Memory B cell (primary cell): ENCODE results near the gene TRAPPC12.
"Not testable (repeated sequence)": the region's sequence is repeated elsewhere in the genome, so short reads cannot be mapped to it uniquely, and the experiment has no call there.

ENCODE experiments used
- ATAC-seq: fragments of 150-1000 bp; cut with Tn5 transposase; 2 replicates; pipeline ENCODE4 v1.10.0; 2021; ENCODE audit warnings: low read depth, mild to moderate bottlenecking, moderate library complexity
- DNase-seq, 2 donors: peaks; one replicate each; pipeline ENCODE4 v3.0.0; 2022; ENCODE audit warnings: low spot score in 2 of 2
- H3K27ac Mint-ChIP-seq: one replicate; pipeline ENCODE4 v1.8.0; 2022; ENCODE audit warnings: mild to moderate bottlenecking, moderate library complexity, mixed read lengths
- H3K27me3 Mint-ChIP-seq: one replicate; pipeline ENCODE4 v1.8.0; 2022; ENCODE audit warnings: mixed read lengths
- H3K36me3 Mint-ChIP-seq: one replicate; pipeline ENCODE4 v1.8.0; 2022; ENCODE audit warnings: mild to moderate bottlenecking, mixed read lengths
- H3K4me1 Mint-ChIP-seq: one replicate; pipeline ENCODE4 v1.8.0; 2022; ENCODE audit warnings: mixed read lengths
- H3K4me3 Mint-ChIP-seq: one replicate; pipeline ENCODE4 v1.8.0; 2022; ENCODE audit warnings: mild to moderate bottlenecking, moderate library complexity, mixed read lengths
- H3K9me3 Mint-ChIP-seq: one replicate; pipeline ENCODE4 v1.8.0; 2022; ENCODE audit warnings: mixed read lengths

TRAPPC12 gene

DNA sequence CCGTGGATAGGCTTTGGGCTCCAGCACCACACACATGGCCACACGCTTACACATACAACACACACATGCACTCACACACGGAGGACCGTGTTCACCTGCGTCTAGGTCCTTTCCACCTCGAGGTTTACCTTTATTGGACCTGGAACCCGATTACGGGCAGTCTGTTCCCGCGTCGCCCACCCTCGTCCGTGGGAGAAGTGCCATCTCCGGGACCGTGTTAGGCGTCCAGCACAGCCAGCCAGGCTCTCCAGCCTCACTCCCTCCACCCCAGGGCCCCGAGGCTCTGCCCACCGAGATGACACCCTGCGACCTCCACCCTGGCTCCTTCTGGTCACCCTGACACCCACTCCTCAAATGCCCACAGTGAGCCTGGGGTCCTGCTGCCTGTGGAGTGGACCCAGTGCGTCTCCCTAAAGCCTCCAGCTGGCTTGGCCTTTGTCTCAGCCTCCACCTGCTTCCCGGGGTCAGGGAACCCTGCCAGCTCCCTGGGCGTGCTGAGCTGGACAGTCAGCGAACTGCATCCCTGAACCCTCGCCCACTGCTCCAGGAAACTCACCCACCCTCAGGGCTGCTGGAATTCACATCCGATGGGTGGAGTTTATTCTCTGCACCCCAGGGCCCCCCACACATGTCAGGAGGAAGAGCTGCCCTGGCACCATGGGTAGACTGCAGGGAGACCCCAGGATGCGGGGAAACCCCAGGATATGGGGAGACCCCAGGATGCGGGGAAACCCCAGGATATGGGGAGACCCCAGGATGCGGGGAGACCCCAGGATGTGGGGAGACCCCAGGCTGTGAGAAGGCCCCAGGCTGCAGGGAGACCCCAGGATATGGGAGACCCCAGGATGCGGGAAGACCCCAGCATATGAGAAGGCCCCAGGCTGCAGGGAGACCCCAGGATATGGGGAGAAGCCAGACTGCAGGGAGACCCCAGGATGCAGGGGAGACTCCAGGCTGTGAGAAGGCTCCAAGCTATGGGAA is 106.8 kb downstream of the TRAPPC12 start:
- ATAC-seq (no peak), DNase-seq (no peak)
- no peaks in the 10 kb centered on the region for H3K9me3 Mint-ChIP-seq
- no peaks in the 10 kb centered on the region for H3K27me3 Mint-ChIP-seq
- H3K27ac Mint-ChIP-seq = no peak overlapping the region
- H3K36me3 Mint-ChIP-seq = peaks cover 11% of the 10 kb centered on the region
- peaks cover 2% of the 10 kb centered on the region for H3K4me1 Mint-ChIP-seq
- H3K4me3 Mint-ChIP-seq = no peak overlapping the region

DNA sequence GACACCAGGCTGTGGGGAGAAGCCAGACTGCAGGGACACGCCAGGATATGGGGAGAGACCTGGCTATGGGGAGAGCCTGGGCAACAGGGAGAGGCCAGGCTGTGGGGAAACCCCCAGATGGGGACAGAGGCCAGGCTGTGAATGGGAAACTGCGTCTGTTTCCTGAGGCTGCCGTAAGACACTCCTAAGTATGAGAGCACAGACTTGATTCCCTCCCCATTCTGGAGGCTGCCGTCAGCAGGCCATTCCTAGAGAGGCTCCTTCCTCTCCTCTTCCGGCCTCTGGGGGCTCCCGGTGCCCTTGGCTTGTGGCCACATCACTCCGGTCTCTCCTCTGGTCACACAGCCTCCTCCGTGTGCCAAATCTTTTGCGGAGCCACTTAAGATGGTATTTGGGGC is 107.5 kb downstream of the TRAPPC12 start:
- ATAC-seq = no peak
- H3K27me3 Mint-ChIP-seq = no peaks in the 10 kb centered on the region

DNA sequence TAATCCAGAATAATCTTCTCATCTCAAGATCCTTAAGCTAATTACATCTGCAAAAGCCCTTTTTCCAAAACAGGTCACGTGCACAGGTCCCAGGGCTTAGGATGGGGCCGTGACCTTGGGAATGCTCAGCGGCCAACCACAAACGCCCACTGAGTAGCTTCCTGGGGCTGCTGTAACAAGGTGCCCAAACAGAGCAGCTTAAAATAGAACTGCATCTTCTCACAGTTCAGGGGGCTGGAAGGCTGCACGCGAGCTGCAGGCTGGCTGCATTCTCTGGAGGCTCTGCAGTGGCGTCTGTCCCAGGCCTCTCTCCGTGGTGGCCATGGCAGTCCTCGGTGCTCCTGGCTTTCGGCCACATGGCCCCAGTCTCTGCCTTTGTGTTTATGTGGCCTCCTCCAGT is 107.9 kb downstream of the TRAPPC12 start:
- H3K4me1 Mint-ChIP-seq = peaks cover 2% of the 10 kb centered on the region
- H3K9me3 Mint-ChIP-seq = no peaks in the 10 kb centered on the region
- H3K36me3 Mint-ChIP-seq = peaks cover 9% of the 10 kb centered on the region
- DNase-seq = no peak
- H3K27ac Mint-ChIP-seq = no peak overlapping the region
- ATAC-seq = no peak
- H3K4me3 Mint-ChIP-seq = no peak overlapping the region
- H3K27me3 Mint-ChIP-seq = no peaks in the 10 kb centered on the region

More for the DNA sequence above, 107.5 kb downstream of the TRAPPC12 start:
- no peak for DNase-seq
- no peaks in the 10 kb centered on the region for H3K9me3 Mint-ChIP-seq
- peaks cover 9% of the 10 kb centered on the region for H3K36me3 Mint-ChIP-seq
- no peak overlapping the region for H3K27ac Mint-ChIP-seq
- no peak overlapping the region for H3K4me3 Mint-ChIP-seq
- H3K4me1 Mint-ChIP-seq = peaks cover 2% of the 10 kb centered on the region

DNA sequence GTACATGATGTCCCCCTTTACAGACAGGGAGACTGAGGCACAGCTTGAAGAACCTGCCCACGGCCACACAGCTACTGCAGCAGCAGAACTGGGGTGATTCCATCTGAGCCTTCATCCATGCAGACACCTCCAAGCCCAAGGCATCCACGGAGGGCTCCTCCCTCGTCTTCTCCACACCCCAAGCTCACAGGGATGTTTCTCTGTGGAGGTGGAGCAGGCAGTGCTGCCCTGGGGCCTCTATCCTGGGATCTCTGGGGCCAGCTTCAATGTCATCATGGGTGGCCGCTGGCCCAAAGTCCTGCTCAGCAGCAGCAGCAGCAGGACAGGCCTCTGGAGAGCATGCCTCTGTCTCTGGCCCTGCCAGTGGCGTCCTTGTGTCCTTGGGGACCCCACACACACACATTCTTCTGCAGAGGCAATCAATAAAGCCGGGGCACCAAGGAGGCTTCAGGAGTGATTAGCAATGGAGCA is 108.6 kb downstream of the TRAPPC12 start:
- peaks cover 2% of the 10 kb centered on the region for H3K4me1 Mint-ChIP-seq
- ATAC-seq (no peak), DNase-seq (no peak)
- H3K4me3 Mint-ChIP-seq = no peak overlapping the region
- H3K36me3 Mint-ChIP-seq = peaks cover 9% of the 10 kb centered on the region
- H3K27ac Mint-ChIP-seq = no peak overlapping the region
- no peaks in the 10 kb centered on the region for H3K9me3 Mint-ChIP-seq
- no peaks in the 10 kb centered on the region for H3K27me3 Mint-ChIP-seq

DNA sequence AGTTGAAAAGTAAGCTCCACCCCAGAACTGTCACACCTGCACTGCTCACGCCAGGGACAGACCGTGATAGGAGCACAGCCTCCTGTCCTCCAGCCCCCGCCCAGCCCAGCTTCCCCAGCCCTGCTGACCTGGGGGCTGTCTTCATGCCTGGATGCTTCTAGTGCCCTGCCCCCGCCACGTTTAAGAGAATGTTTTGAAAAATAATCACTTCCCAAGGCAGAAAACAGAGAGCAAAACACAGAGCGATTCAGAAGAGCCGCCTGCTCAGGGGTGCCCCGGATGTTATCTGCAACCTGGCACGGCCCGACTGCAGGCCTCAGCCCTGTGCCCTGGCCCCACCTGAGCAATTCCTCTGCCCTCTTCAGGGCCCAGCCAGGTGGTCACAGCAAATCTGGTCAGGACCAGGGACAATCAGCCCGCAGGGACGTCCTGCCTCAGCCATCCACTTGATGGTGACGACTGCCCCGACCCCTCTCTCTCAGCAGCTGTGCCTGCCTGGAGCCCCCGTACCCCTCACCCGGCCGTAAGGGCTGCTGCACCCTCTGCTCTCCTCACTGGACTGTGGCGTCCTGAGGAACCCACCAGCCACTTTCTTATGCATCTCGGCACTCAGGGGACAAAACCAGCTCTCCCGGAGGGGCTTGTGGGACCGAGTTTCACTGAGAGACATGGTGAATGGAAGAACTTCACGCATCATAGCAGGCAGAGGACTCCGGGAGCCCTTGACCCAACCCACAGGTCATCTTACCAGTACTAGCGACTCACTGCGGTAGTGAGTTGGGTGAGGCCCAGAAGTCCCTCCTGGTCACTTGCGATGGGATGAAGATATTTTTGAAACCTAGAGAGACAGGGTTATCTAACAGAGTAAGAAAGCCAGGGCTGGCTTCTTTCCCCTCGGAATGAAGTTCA is 109.6 kb downstream of the TRAPPC12 start:
- no peak overlapping the region for H3K27ac Mint-ChIP-seq
- peaks cover 9% of the 10 kb centered on the region for H3K36me3 Mint-ChIP-seq
- no peak for ATAC-seq
- H3K27me3 Mint-ChIP-seq = no peaks in the 10 kb centered on the region
- H3K4me1 Mint-ChIP-seq = peaks cover 2% of the 10 kb centered on the region
- H3K4me3 Mint-ChIP-seq = no peak overlapping the region
- H3K9me3 Mint-ChIP-seq = no peaks in the 10 kb centered on the region
- DNase-seq = no peak

DNA sequence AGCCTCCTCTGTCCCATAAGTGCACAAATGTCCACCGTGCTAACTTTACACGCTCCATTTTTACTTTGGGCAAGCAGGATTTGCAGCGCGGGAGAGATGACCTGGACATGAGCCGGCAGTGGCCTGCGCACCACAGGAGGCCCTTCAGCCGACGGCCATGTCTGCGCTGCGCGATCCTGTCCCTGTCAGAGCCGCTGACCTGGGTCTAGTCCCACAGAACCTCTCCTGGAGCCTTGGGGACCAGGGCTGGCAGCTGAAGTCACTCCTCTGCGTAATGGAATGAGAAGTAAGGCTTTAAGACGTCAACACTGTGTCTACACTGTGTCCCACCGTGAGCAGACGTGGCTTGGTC is 110.2 kb downstream of the TRAPPC12 start:
- DNase-seq (no peak), ATAC-seq (no peak)
- peaks cover 6% of the 10 kb centered on the region for H3K36me3 Mint-ChIP-seq
- no peaks in the 10 kb centered on the region for H3K9me3 Mint-ChIP-seq
- H3K4me3 Mint-ChIP-seq = no peak overlapping the region
- peaks cover 2% of the 10 kb centered on the region for H3K4me1 Mint-ChIP-seq
- no peak overlapping the region for H3K27ac Mint-ChIP-seq
- H3K27me3 Mint-ChIP-seq = no peaks in the 10 kb centered on the region

DNA sequence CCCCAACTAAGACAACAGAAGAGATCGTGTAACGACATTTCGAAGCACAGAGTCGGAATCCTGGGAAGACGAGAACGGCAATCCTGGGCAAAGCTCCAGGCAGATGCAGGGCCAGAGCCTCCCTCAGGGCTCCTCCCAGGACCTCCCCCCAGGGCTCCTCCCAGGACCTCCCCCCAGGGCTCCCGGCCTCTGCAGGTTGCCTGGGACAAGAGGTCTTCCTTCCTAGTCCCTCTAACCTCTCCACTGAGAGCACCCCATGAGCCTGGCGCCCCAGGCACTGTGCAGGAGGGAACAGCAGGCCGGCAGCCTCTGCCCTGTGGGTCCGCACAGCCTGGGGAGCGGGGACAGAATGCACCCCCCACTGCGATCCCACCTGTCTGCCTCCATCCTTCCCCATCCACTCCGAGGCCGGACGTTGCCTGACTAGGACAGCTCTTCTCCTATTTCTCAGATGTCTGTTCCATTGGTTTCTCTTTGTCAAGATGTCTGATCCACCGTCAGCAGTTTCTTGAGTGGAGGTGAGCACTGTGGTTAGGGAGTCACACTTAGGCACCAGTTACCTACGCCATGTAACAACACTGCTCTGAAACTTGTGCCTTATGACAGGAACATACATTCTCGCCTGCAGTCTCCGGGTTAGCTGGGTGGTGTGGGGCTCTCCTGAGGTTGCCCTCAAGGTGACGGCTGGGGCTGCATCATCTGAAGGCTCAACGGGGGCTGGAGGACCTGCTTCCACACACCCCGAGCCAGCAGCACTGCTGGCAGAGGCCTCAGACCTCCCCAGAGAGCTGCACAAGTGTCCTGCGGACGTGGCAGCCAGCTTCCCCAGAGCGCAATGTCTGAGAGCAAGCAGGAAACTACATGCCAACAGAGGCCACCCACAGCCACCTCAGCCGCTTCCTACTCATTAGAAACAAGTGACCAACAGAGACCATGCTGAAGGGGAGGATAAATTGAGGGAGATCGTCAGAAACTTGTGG is 111.0 kb downstream of the TRAPPC12 start:
- Mint-ChIP-seq H3K27ac (no peak overlapping the region), H3K4me1 (peaks cover 2% of the 10 kb centered on the region), H3K36me3 (peaks cover 9% of the 10 kb centered on the region), H3K27me3 (no peaks in the 10 kb centered on the region), H3K4me3 (no peak overlapping the region), H3K9me3 (no peaks in the 10 kb centered on the region)
- ATAC-seq (no peak), DNase-seq (no peak)

DNA sequence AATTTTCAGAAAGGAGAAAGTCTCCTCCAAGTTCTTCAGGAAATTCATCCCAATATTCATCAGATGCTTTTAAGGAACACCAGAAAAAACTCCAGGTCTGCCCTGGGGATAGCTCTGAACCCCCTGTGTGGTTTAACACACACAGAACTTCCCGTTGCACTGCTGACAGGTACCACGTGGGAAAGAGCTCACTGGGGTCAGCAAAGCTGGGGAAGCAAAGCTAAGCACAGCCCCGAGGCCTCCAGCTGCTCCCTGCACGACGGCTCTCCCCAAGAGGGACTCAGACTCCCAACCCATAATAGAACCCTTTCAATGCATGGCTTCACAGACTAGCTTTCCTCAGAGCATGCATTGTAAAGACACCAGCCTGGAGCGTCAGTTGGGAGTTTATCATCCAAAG is 111.8 kb downstream of the TRAPPC12 start:
- H3K36me3 Mint-ChIP-seq = peaks cover 7% of the 10 kb centered on the region
- H3K27me3 Mint-ChIP-seq = no peaks in the 10 kb centered on the region
- H3K4me1 Mint-ChIP-seq = peaks cover 2% of the 10 kb centered on the region

DNA sequence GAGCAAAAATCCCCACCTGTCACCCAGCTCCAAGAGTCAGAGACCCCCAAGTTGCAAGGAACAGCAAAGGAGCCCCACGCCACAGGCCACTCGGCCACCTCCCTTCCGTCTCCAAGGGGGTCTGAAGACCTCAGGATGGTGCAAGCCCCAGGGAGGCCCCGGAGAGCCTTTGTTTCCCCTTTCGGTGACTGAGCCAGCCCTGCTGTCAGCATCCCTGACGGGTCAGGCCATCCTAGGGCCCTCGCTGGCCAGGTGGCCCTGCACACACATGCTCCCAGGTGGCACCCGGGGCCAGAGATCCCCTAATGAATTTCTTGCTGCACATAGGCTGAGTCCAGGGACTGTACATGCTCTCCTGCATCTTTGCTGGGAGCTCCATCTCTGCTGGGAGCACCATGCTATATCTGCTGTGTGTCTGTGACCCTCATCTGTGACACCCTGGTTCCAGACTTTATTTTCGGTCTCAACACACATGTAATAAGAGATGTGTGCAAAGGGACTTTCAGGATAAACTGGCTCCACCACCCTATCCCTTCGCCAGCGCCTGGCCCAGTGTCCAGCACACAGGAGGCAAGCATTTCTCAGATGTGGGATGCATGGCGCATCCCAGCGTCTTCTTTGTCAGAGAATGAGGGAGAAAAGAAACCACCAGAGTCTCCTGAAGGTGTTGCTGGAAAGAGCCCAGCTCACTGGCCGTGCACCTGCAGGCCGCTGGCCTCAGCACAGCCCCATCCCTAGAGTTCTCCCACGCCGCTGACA is 112.4 kb downstream of the TRAPPC12 start:
- no peaks in the 10 kb centered on the region for H3K9me3 Mint-ChIP-seq
- peaks cover 2% of the 10 kb centered on the region for H3K4me1 Mint-ChIP-seq
- no peaks in the 10 kb centered on the region for H3K27me3 Mint-ChIP-seq
- no peak overlapping the region for H3K27ac Mint-ChIP-seq
- H3K36me3 Mint-ChIP-seq = peaks cover 9% of the 10 kb centered on the region
- no peak overlapping the region for H3K4me3 Mint-ChIP-seq
- ATAC-seq (no peak), DNase-seq (no peak)

More for the DNA sequence above, 111.8 kb downstream of the TRAPPC12 start:
- no peak overlapping the region for H3K27ac Mint-ChIP-seq
- H3K9me3 Mint-ChIP-seq = no peaks in the 10 kb centered on the region
- DNase-seq = no peak
- ATAC-seq = no peak
- H3K4me3 Mint-ChIP-seq = no peak overlapping the region

DNA sequence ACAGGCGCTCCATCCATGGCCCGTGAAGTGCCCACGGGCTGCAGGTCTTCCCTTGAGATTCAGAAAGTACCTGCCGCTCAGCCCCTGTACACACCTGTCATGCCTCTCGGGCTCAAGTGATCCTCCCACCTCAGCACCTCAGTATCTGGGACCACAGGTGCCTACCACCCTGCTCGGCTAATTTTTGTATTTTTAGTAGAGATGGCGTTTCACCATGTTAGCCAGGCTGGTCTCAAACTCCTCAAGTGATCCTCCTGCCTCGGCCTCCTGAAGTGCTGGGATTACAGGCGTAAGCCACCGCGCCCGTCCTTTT is 112.9 kb downstream of the TRAPPC12 start:
- H3K36me3 Mint-ChIP-seq = peaks cover 13% of the 10 kb centered on the region
- ATAC-seq, H3K4me1 Mint-ChIP-seq, H3K27me3 Mint-ChIP-seq, H3K4me3 Mint-ChIP-seq, H3K27ac Mint-ChIP-seq, DNase-seq, H3K9me3 Mint-ChIP-seq: not testable (repeated sequence)

DNA sequence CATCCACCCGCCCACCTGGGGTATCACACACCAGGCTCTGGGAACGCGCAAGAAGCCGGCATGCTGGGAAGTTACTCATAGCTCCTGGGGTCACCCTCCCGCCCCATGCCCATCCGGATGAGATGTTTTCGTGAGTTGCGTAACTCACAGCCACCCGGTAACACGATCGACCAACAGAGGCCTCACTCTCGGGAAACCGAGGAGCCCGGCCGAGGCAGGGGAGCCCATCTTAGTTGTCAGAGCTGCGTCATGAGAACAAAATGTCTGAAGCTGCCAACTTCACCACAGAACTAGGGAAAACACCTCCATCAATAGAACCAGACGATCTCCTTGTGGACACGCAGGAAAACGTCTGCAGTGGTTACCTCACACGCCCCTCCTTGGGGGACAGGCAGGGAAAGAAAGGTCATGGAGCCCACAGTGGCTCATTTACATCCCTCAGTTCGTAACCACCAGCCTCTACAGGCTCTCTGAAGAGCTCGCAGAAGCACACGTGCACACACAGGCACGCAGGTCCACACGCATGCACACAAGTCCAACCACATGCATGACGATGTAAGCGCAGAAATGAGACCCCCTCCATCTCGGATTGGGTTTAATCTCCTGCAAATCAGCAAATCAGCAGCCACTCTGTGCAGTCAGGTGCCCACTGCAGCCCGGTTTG is 113.6 kb downstream of the TRAPPC12 start:
- DNase-seq = no peak
- Mint-ChIP-seq H3K27me3 (no peaks in the 10 kb centered on the region), H3K9me3 (no peaks in the 10 kb centered on the region), H3K36me3 (peaks cover 18% of the 10 kb centered on the region), H3K27ac (no peak overlapping the region), H3K4me3 (no peak overlapping the region), H3K4me1 (peaks cover 2% of the 10 kb centered on the region)
- ATAC-seq = no peak

DNA sequence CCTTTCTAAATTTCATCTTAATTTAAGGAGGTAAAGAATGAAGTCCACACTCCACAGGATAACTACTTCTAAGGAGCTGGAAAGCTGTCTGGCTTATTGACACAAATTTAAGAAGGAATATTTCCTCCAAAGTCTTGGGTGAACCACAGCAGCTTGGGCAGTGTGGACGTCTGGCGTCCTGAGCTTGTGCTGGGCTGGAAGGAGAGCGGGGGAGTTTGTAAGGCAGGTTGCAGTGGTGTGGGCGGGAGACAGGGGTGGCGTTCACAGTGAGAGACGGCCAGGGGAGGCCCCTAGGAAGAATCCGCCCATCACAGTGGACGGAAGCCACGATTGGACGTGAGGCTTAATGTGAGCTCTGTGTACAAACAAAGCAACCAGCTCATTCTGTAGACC is 114.1 kb downstream of the TRAPPC12 start:
- no peak for DNase-seq
- H3K4me1 Mint-ChIP-seq = peaks cover 2% of the 10 kb centered on the region
- ATAC-seq = no peak
- peaks cover 23% of the 10 kb centered on the region for H3K36me3 Mint-ChIP-seq
- H3K4me3 Mint-ChIP-seq = no peak overlapping the region
- no peaks in the 10 kb centered on the region for H3K9me3 Mint-ChIP-seq
- H3K27ac Mint-ChIP-seq = no peak overlapping the region
- H3K27me3 Mint-ChIP-seq = no peaks in the 10 kb centered on the region
